CD8-positive, alpha-beta memory T cell (primary cell): ENCODE measurements around the gene CASZ1. TPM values are rescaled to one million over a fixed set of nuclear protein-coding genes. Genes with fewer than 3 reads are reported as not detected.

ENCODE experiments used
- CTCF ChIA-PET: fragments of 350-600 bp; sonication (Branson Sonifier 250); formaldehyde crosslinking; loops from one replicate; lab custom pipeline; 2021; ENCODE audit warnings: antibody characterized with exemption; lab: Charles Lee
- POLR2A ChIA-PET: fragments of 350-600 bp; sonication (Branson Sonifier 250); formaldehyde crosslinking; loops from one replicate; lab custom pipeline; 2021; ENCODE audit warnings: antibody characterized with exemption; lab: Charles Lee
- DNase-seq, 5 donors: peaks; one replicate each; pipeline versions ENCODE4 v3.0.0 to v3.0.0-alpha.2; 2020 to 2022; ENCODE audit warnings: mixed read lengths in 1 of 5
- H3K27ac ChIP-seq: one replicate; pipeline ENCODE4 v1.7.0; 2013; ENCODE audit warnings: low read depth, mild to moderate bottlenecking, low read length, moderate library complexity
- H3K27me3 ChIP-seq: 2 replicates; pipeline ENCODE4 v1.7.0; 2013; ENCODE audit warnings: low read length, mild to moderate bottlenecking; ENCODE audit not compliant: insufficient read depth, poor library complexity, severe bottlenecking
- H3K36me3 ChIP-seq: 2 replicates; pipeline ENCODE4 v1.7.0; 2013; ENCODE audit warnings: mild to moderate bottlenecking, low read length, moderate library complexity; ENCODE audit not compliant: insufficient read depth
- H3K4me1 ChIP-seq: 2 replicates; pipeline ENCODE4 v1.7.0; 2013; ENCODE audit warnings: mild to moderate bottlenecking, low read length, moderate library complexity; ENCODE audit not compliant: insufficient read depth
- H3K4me3 ChIP-seq: 2 replicates; pipeline ENCODE4 v1.7.0; 2013; ENCODE audit warnings: mild to moderate bottlenecking, low read length
- H3K9me3 ChIP-seq: 2 replicates; pipeline ENCODE4 v1.7.0; 2013; ENCODE audit warnings: mild to moderate bottlenecking, low read length
- H3K27ac Mint-ChIP-seq, 8 donors: one replicate each; pipeline ENCODE4 v1.8.0; 2020 to 2021; ENCODE audit warnings: mixed read lengths in 8 of 8, mild to moderate bottlenecking in 6 of 8, inconsistent platforms in 3 of 8, moderate library complexity in 3 of 8
- H3K27me3 Mint-ChIP-seq, 2 donors: one replicate each; pipeline ENCODE4 v1.8.0; 2020 to 2021; ENCODE audit warnings: mixed read lengths in 2 of 2, mild to moderate bottlenecking in 1 of 2, moderate library complexity in 1 of 2
- H3K36me3 Mint-ChIP-seq, 3 donors: one replicate each; pipeline ENCODE4 v1.8.0; 2020 to 2021; ENCODE audit warnings: mixed read lengths in 3 of 3, inconsistent platforms in 1 of 3, mild to moderate bottlenecking in 1 of 3
- H3K4me1 Mint-ChIP-seq, 3 donors: one replicate each; pipeline ENCODE4 v1.8.0; 2020 to 2021; ENCODE audit warnings: mixed read lengths in 3 of 3, inconsistent platforms in 1 of 3, mild to moderate bottlenecking in 1 of 3
- H3K4me3 Mint-ChIP-seq, 7 donors: one replicate each; pipeline ENCODE4 v1.8.0; 2020 to 2021; ENCODE audit warnings: mixed read lengths in 7 of 7, mild to moderate bottlenecking in 6 of 7, moderate library complexity in 4 of 7, inconsistent platforms in 2 of 7
- H3K9me3 Mint-ChIP-seq, 5 donors: one replicate each; pipeline ENCODE4 v1.8.0; 2020 to 2022; ENCODE audit warnings: mixed read lengths in 5 of 5, mild to moderate bottlenecking in 3 of 5, moderate library complexity in 2 of 5, inconsistent platforms in 1 of 5
- polyA plus RNA-seq: library from polyadenylated mRNA; unstranded; fragments of 300-500 nt; fragmentation: Illumina TruSeq; gene quantifications from one replicate; pipeline ENCODE4 v1.2.3, GENCODE V29; 2021
- total RNA-seq, 2 experiments: library from RNA; stranded (reverse); gene quantifications; one replicate each; pipeline ENCODE4 v1.2.3, GENCODE V29; 2021

CASZ1 gene
- total and polyA plus RNA-seq, 3 experiments from 2014 or later, result 2.2 to 10.5 (median 9.9) TPM

DNA sequence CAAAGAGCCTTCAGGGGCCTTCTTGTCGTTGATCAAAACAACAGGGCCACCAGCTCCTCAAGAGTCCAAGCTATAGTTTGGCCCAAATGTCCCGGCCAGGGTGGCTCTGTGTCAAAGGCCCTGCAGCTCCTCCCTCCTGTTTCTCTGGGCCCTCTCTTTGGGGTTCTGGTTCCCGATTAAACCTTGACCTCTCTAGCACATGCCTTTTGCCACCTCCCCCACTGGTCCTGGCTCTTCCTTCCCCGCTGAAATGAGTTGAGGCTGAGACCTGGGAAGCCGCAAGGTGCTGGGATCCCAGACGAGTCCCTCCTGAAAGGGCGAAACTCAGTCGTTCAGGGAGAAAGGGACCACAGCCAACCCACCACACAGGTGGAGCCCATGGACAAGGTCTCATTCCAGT is 56.9 kb downstream of the CASZ1 start:
- H3K4me3 ChIP-seq, result no peak overlapping the region
- peaks cover 0 to 3% of the 10 kb centered on the region in 2 donors for H3K27me3 Mint-ChIP-seq
- no peaks in the 10 kb centered on the region for H3K4me1 Mint-ChIP-seq
- no peak overlapping the region for H3K27ac Mint-ChIP-seq
- no peaks in the 10 kb centered on the region for H3K9me3 Mint-ChIP-seq
- H3K4me3 Mint-ChIP-seq, result no peak overlapping the region
- no peak overlapping the region for H3K27ac ChIP-seq
- H3K27me3 ChIP-seq, result no peaks in the 10 kb centered on the region
- DNase-seq, result no peak
- ChIA-PET CTCF (no interaction called here), POLR2A (no interaction called here)
- H3K9me3 ChIP-seq, result no peaks in the 10 kb centered on the region
- no peaks in the 10 kb centered on the region for H3K4me1 ChIP-seq
- no peaks in the 10 kb centered on the region for H3K36me3 Mint-ChIP-seq
- H3K36me3 ChIP-seq, result no peaks in the 10 kb centered on the region

DNA sequence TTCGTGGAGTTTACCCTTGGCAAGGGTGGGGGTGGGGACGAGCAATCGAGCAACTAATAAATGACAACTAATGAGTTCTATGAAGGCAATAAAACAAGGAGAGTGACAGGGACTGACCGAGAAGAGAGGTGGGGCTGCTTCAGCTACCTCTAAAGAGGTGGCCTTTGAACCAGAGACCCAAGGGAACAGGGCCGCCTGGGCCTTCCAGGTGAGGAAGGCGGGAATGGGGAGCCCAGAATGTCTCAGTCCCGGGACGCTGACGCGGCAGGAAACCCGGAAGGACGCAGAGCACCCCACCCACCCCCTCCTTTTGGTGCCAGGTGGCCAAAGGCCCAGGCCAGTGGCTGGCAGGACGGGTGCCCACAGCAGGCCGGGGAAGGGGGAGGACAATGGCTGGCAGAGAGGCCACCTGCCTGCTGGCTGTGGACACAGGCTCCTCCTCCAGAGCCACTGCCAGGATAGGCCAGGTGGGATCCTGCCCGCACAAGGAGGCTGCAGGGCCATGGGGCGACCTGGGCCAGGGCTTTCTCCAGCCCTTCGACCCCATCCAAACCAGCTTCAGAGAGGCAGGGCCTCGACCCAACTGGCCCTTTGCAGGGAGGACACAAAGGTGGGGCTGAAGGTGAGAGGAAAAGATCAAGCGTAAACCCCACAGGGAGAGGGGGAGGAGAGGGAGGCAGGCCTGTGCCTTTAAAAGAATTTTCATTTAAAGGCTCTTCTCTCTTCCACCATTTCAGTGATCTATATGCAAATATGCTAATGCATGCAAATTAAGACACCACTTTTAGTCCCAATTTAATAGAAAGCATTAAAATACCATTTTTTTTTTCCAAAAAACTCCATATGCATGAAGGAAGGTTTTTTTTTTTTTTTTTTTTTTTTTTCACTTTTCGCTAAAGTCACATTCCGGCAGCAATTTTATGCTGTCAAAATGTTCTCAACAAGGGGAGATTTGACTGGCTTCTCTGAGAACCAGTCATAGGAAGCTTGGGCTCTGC is 58.1 kb downstream of the CASZ1 start:
- ChIA-PET POLR2A (no interaction called here), CTCF (no interaction called here)
- Mint-ChIP-seq H3K27ac (no peak overlapping the region), H3K27me3 (peaks cover 0 to 4% of the 10 kb centered on the region in 2 donors), H3K36me3 (no peaks in the 10 kb centered on the region), H3K9me3 (no peaks in the 10 kb centered on the region), H3K4me3 (no peak overlapping the region), H3K4me1 (no peaks in the 10 kb centered on the region)
- no peak for DNase-seq
- H3K9me3 ChIP-seq, result no peaks in the 10 kb centered on the region
- H3K4me3 ChIP-seq, result no peak overlapping the region
- H3K27ac ChIP-seq, result no peak overlapping the region
- H3K27me3 ChIP-seq, result no peaks in the 10 kb centered on the region
- H3K36me3 ChIP-seq, result no peaks in the 10 kb centered on the region
- no peaks in the 10 kb centered on the region for H3K4me1 ChIP-seq

DNA sequence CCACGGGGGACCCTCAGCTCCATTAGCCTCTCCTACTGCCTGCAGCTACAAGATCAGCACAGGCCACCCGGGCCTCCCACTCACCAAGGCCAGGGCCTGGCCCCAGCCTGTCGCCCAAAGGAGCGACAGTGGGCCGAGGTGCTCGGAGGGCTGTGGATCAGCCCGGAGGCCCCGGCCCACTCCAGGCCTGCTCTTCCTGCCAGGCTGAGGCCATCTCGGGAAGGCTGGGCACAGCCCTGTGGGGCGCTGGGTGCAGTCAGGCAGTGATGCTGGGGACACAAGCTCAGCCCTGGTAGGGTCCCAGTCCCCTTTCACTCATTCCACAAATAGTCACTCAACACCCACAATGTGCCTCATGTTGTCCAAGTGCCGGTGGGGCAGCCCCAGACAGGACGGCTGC is 58.8 kb downstream of the CASZ1 start:
- Histone ChIP-seq H3K4me3 (no peak overlapping the region), H3K9me3 (no peaks in the 10 kb centered on the region), H3K4me1 (no peaks in the 10 kb centered on the region), H3K27ac (no peak overlapping the region), H3K27me3 (no peaks in the 10 kb centered on the region), H3K36me3 (no peaks in the 10 kb centered on the region)
- ChIA-PET POLR2A (no interaction called here), CTCF (no interaction called here)
- Mint-ChIP-seq H3K4me3 (no peak overlapping the region), H3K9me3 (no peaks in the 10 kb centered on the region), H3K4me1 (no peaks in the 10 kb centered on the region), H3K27me3 (peaks cover 0 to 3% of the 10 kb centered on the region in 2 donors), H3K36me3 (no peaks in the 10 kb centered on the region), H3K27ac (no peak overlapping the region)
- DNase-seq, result no peak

DNA sequence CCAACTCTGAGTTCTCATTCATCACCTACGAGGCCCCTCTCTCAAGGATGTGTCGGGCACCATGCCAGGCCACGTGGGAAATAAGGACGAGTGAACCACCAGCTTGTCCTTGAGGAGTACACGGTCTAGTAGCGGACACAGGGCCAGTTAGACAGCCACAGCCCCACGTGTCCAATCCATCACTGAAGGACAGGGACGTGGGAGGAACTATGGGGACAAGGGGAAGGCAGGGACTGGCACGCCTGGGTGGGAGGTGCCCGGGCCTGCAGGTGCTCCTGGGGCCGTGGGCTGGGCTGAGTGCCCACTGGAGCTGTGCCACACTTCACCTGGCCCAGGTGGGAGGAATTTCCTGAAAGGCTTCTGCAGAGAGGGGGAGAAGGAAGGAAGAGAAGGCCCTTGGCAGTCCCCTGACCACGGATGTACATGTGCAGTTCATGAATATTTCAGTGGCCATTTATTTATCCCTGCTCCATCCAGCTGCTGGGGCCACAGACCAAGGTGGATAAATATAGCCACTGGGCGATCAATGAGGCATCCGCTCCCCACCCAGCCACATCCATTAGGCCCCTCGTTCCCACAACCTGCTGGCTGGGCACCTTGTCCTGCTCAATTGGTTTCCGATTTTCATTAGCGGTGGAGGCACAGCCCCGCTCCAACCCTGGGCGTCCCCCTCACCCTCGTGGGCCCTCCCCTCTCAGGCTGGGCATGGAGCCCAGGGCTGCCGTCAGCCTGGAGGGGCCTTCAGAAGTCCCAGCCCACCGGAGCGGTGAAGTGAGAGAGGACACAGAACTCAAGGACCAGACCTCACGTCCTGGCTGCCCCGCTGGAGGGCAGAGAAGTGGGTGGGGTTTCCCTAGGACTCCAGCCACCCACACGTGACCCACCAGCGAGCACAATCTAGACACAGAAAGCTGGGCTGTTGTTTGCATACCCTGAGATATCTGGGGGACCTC is 59.5 kb downstream of the CASZ1 start:
- no peak for DNase-seq
- Histone ChIP-seq H3K4me1 (no peaks in the 10 kb centered on the region), H3K27ac (no peak overlapping the region), H3K27me3 (no peaks in the 10 kb centered on the region), H3K36me3 (no peaks in the 10 kb centered on the region), H3K9me3 (no peaks in the 10 kb centered on the region), H3K4me3 (no peak overlapping the region)
- CTCF ChIA-PET, result no interaction called here
- POLR2A ChIA-PET, result no interaction called here
- Mint-ChIP-seq H3K9me3 (no peaks in the 10 kb centered on the region), H3K4me3 (no peak overlapping the region), H3K36me3 (no peaks in the 10 kb centered on the region), H3K27ac (no peak overlapping the region), H3K27me3 (peaks cover 0 to 3% of the 10 kb centered on the region in 2 donors), H3K4me1 (no peaks in the 10 kb centered on the region)

DNA sequence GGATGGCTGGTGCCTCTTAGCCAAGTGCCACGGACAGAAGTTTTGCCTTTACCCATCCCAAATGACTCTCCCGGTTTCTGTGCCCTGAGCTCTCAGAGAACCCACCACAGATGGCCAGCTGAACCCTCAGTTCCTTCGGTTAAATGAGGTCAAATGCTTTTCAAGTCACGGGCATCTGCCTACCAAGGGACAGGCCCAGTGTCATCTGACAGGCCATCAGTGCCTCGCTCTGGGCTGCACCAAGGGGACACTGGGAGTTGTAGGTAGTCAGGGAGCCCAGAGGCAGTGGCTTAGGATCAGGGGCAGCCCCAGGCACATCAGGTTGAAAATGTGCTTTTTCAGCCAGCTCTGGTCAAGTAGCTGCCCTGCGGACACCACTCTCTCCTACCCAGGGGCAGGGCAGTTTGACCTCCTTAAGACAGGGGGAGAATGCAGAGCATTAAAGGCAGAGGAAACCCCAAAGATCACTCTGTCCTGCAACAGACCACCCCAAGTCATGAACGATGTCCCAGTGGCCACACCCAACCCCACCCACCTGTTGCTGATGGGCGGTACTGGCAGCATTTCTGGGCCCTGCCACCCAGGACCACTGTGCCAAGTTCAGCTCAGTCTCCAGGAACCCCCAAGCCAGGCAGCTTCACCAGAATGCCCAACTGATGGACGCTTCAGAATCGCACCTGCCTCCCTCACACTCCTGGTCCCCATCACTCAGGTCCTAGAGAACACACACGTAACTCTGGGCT is 60.7 kb downstream of the CASZ1 start:
- Mint-ChIP-seq H3K4me1 (no peaks in the 10 kb centered on the region), H3K36me3 (no peaks in the 10 kb centered on the region), H3K27ac (no peak overlapping the region), H3K9me3 (no peaks in the 10 kb centered on the region), H3K4me3 (no peak overlapping the region), H3K27me3 (peaks cover 0 to 3% of the 10 kb centered on the region in 2 donors)
- POLR2A ChIA-PET, result no interaction called here
- Histone ChIP-seq H3K27me3 (no peaks in the 10 kb centered on the region), H3K4me3 (no peak overlapping the region), H3K27ac (no peak overlapping the region), H3K4me1 (no peaks in the 10 kb centered on the region), H3K36me3 (no peaks in the 10 kb centered on the region), H3K9me3 (no peaks in the 10 kb centered on the region)
- DNase-seq, result no peak
- CTCF ChIA-PET, result no interaction called here

DNA sequence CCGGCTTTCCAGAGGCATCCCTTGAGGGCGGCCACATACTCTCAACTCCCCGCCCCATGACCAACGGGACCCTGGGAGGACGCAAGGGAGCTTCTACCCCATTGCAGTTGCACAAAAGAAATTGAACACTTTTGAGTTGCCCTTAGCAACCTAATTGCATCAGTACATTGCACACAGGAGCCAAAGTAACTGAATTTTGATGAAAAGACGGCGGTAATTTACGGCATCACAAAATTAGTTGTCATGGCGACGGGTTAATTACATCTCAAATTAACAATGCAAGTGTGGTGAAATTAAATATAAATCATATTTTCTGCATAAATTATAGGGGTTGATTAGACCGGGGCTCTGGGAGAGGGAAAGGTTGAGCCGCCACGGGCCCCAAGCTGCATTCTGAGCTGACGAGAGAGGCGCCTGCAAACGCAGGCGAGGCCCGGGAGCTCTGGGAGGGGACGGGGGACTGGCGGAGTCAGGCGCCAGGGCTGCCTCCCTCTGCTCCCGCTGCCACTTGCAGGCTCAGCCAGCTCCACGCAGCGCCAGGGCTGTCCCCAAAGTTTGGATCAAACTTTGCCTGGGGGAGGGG is 61.4 kb downstream of the CASZ1 start:
- Mint-ChIP-seq H3K27ac (no peak overlapping the region), H3K9me3 (no peaks in the 10 kb centered on the region), H3K27me3 (peaks cover 0 to 3% of the 10 kb centered on the region in 2 donors), H3K4me3 (no peak overlapping the region), H3K36me3 (no peaks in the 10 kb centered on the region), H3K4me1 (no peaks in the 10 kb centered on the region)
- DNase-seq, result no peak
- no peak overlapping the region for H3K4me3 ChIP-seq
- ChIA-PET POLR2A (no interaction called here), CTCF (no interaction called here)
- H3K4me1 ChIP-seq, result no peaks in the 10 kb centered on the region
- H3K27ac ChIP-seq, result no peak overlapping the region
- H3K27me3 ChIP-seq, result no peaks in the 10 kb centered on the region
- H3K36me3 ChIP-seq, result no peaks in the 10 kb centered on the region
- no peaks in the 10 kb centered on the region for H3K9me3 ChIP-seq

DNA sequence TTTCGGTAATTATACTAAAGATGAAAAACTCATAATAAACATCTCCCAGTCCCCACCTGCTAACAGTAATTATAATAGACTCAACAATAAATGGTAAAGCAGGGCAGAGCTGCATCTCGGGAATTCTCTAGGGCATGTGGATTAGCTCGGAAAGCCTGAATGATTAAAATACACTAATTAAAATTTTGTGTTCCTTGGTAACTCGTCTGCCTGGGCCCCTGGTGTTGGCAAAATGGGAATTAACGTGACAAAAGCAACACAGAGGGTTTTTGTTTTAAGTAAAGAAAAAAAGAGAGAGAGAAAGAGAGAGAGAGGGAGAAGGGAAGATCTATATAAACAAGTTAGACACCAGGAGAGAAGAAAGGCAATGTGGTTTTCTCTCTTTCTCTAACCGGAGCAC is 62.1 kb downstream of the CASZ1 start:
- no peaks in the 10 kb centered on the region for H3K9me3 Mint-ChIP-seq
- Histone ChIP-seq H3K9me3 (no peaks in the 10 kb centered on the region), H3K36me3 (no peaks in the 10 kb centered on the region), H3K27ac (no peak overlapping the region), H3K4me3 (no peak overlapping the region), H3K4me1 (no peaks in the 10 kb centered on the region), H3K27me3 (no peaks in the 10 kb centered on the region)
- no peak overlapping the region for H3K27ac Mint-ChIP-seq
- CTCF ChIA-PET, result no interaction called here
- no peak overlapping the region for H3K4me3 Mint-ChIP-seq
- H3K36me3 Mint-ChIP-seq, result no peaks in the 10 kb centered on the region
- DNase-seq, result no peak
- no peaks in the 10 kb centered on the region for H3K4me1 Mint-ChIP-seq
- POLR2A ChIA-PET, result no interaction called here
- H3K27me3 Mint-ChIP-seq, result peaks cover 0 to 3% of the 10 kb centered on the region in 2 donors
